HS-27A (cell line): ENCODE results near the gene XPNPEP1.
"Not testable (repeated sequence)": the region's sequence is repeated elsewhere in the genome, so short reads cannot be mapped to it uniquely, and the experiment has no call there.

Source experiments
- DNase-seq: peaks from one replicate; pipeline ENCODE4 v3.0.0-alpha.2; 2012; ENCODE audit warnings: low read depth, missing footprints

The XPNPEP1 gene

DNA sequence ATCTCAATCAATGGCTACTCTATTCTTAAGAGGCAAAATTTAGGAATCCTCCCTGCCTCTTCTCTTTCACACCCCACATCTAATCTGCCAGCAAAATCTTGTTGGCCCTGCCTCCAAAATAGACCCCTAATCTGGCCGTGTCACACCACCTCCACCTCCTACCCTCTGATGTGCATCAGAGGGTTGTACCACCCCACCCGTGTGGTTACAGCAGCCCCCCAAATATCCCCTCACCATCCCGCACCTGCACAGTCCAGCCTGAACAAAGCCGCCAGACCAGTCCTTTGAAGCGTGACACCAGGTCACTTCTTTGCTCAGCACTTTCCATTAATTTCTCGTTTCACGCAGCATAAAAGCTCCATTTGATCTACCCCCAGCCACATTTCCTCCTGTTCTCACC is 776 bp upstream of the XPNPEP1 start:
- DNase-seq, result no peak

GRCh38 chr10:109922358-109922975 is 844 bp downstream of the XPNPEP1 start:
- no peak for DNase-seq

GRCh38 chr10:109920016-109920415 is 3.3 kb downstream of the XPNPEP1 start:
- no peak for DNase-seq

DNA sequence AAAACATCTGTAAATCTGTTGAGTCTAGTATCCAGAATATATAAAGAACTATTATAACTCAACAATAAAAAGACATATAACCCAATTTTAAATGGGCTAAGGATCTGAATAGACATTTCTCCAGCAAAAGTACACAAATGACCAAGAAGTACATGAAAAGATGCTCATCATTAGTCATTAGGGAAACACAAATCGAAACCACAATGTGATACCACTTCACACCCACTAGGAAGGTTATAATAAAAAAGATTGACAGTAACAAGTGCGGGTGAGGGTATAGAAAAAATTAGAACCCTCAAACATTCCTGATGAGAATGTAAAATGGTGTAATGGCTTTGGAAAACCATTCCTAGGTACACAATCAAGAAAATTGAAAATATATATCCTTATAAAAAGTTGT is 4.1 kb downstream of the XPNPEP1 start:
- DNase-seq, result no peak

GRCh38 chr10:109918707-109919106 is 4.6 kb downstream of the XPNPEP1 start:
- DNase-seq, result not testable (repeated sequence)

GRCh38 chr10:109915566-109915965 is 7.7 kb downstream of the XPNPEP1 start:
- no peak for DNase-seq

DNA sequence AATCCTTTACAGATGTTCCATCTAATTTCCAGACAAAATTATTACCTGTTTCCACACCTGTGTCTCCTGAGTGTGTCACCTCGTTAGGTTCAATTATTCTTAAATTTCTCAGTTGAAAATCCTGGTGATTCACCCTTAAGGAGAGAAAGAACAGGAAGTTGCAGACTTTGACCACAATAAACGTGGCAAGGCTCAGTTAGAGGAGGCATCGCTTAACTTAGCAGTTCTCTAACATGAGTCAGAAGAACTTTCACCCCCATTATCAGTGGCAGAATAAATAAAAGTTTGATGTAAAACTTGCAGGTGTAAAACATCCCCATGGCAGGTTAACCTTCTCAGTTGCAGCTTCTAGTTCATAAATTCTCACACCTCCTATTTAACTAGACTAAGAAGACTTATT is 8.3 kb downstream of the XPNPEP1 start:
- DNase-seq, result peak; percentile 34

GRCh38 chr10:109913306-109913892 is 9.9 kb downstream of the XPNPEP1 start:
- DNase-seq, result no peak

- no peak for DNase-seq
Observed at GRCh38 chr10:109912335-109913281, 10.7 kb downstream of the XPNPEP1 start.

DNA sequence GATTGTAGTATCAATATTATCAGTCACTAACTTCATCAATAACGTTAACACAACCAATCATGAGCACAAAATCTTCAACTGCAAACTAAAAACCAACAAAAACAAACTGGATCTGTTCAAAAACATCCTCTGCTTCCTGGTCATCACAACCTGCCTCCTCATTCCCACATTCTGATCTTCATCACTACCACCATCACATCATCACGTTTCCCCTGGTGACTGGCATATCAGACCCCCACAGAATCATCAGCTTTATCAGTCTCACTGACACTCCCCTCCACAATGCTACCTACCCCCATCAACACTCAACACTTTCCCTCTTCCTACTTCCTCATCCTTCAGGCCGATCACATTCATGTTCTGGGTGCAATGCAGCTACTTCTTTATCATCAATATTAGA is 11.4 kb downstream of the XPNPEP1 start:
- DNase-seq, result no peak

GRCh38 chr10:109906316-109906715 is 17.0 kb downstream of the XPNPEP1 start:
- DNase-seq, result no peak

- DNase-seq, result no peak
Observed at GRCh38 chr10:109904397-109904796, 18.9 kb downstream of the XPNPEP1 start.

GRCh38 chr10:109902992-109903947 is 20.0 kb downstream of the XPNPEP1 start:
- no peak for DNase-seq

GRCh38 chr10:109899356-109900331 is 23.7 kb downstream of the XPNPEP1 start:
- DNase-seq, result no peak

DNA sequence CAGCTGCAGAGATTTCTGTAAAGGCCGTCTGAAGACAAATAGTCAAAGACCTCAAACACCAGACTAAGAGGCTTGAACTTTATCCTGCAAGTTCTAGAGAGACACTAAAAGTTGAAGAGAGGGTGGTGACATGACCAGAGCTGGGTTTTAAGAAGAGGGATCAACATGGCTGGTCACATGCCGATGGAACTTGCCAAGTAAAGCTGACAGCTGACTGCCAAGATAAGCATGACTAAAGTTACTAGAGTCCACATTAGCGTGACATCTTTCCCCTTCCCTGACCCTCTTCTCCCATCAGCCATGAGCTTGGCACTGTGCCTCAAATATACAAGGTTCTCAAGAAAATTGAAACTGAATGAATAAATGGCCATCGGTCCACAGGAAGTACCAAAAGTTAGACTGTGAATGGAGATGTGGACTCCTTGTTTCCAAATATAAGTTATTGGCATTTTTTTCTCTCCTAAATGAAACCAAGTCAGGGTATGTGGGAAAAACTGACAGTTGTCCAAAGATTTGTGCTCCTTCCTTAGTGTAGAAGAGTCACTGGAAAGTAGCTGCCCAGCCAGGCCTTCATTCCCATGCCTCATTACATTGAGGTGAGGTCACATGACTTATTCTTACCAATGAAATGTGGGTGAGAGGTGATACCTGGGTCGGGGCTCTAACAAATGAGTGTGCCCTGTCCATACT is 24.5 kb downstream of the XPNPEP1 start:
- no peak for DNase-seq

DNA sequence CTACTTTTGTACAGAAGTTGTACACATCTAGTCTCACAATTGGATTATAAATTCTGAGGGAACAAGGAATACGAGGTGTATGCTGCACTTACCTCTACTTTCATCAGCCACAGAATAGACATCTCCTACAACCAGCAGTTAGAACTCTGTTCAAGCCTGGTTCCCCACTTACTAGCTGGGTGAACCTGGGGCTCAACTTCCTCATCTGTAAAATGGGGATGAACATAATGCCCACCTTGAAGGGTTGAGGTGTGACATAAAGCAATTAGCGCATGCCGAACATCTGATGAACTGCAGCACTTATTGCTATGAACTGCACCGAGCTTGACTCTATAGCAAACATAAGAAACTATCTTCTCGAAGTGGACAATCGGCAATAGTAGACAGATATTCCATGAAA is 25.3 kb downstream of the XPNPEP1 start:
- no peak for DNase-seq

DNA sequence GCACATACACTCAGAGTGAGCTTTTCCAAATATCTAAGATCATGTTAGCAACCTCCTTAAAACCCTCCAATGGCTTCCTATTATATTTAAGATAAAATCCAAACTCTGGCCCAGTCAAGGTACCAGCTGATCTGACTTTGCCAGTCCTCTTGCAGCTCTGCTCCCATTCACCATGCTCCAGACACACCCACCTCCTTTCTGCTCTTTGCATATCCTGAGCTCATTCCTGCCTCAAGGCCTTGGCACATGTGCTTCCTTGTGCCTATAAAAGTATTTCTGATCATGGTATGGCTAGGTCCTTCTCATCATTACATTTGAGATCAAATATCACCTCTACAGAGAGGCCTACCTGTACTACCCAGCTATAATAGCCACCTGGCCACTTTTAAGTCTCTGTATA is 27.5 kb downstream of the XPNPEP1 start:
- no peak for DNase-seq

GRCh38 chr10:109895095-109895818 is 28.1 kb downstream of the XPNPEP1 start:
- DNase-seq, result no peak

GRCh38 chr10:109894516-109894915 is 28.8 kb downstream of the XPNPEP1 start:
- DNase-seq, result no peak
